Central memory CD4-positive, alpha-beta T cell (primary cell): Measurements from ENCODE around the gene HDHD3.
"Not testable (repeated sequence)": the region's sequence is repeated elsewhere in the genome, so short reads cannot be mapped to it uniquely, and the experiment has no call there.

Experiments used
- DNase-seq: peaks from one replicate; pipeline ENCODE4 v3.0.0; 2022

The HDHD3 gene

DNA sequence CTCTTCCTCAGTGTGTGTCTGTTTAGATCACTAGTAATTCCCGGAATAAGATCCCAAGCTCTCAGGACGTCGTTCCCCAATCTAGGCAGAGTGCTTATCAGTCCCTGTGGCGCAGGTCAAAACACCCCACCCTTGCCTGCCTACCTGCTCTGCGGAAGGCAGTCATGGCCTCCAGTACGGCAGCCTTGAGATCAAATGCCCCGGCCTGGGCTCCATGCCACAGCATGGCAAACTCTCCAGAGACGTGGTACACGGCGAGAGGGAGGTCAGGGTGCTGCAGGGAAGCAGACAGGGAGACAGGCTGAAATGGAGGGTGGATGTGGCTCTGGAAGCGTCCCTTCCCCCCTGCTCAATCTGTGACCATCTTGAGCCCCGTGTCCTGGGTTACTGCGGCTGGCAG, 12.0 kb upstream of the HDHD3 start:
- DNase-seq = no peak

DNA sequence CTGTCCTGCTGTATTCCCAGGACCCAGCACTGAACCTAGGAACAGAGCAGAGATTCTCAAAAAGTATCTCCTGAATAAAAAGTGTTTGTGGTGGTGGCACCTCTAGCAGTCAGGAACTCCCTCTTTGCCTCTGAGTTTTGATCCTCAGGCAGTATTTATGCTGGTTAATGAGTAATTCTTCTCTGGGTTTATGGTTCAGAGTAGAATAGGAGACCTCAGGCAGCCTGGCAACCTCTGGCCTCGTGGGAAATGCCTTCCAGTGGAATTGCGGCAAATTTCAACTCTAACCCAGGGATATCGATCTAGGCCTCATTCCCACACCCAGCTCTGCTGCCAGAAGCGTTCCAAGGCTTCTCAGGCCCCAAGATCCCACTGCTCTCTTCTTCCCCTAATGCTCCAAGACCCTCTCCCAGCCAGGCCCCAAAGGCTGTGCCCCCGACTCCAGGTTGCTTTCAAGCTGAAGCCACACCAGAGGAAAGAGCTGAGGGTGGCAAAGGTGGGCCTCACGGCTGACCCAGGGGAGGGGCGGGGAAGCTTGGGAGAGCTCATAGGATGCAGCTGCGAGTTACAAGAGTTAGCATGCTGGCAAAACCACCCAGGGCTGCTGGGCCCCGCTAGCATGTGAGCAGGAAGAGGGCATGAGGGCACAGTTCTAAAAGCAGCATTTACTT, 10.9 kb upstream of the HDHD3 start:
- DNase-seq = no peak

DNA sequence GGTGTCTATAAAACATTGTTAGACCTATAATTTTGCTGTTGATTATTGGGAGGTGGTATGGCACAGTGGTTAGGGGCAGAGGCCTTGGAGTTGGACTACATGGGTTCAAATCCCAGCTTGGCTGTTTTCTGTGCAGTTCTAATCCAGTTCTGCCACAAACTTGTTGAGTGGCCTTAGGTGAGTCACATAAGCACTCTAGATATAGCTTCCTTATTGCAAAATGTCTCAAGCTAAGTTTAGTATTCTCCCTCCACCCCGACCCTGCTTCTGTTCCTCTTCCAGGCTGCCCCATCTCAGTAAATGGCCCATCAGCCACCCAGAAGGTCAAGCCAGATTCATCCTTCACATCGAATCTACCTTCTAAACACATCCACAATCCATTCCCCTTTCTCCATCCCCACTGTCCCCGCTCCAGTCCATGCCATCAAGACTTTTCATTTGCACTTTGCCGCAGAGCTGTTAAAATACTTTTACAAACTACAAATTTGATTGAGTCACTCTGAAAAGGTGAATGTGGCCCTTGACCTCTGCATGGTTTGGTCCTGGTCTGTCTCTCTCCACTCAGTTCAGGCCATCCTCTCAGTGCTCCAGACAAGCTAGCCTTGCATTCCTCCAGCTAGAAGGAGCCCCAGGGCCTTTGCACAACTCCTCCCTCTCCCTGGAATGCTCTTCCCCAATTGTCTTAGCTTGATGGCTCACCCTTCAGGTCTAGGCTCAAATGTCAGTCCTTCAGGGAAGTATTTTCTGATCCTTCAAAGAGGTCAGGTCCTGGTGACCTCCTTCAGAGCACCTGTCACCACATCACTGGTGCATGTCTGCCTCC, 10.0 kb upstream of the HDHD3 start:
- DNase-seq = no peak

DNA sequence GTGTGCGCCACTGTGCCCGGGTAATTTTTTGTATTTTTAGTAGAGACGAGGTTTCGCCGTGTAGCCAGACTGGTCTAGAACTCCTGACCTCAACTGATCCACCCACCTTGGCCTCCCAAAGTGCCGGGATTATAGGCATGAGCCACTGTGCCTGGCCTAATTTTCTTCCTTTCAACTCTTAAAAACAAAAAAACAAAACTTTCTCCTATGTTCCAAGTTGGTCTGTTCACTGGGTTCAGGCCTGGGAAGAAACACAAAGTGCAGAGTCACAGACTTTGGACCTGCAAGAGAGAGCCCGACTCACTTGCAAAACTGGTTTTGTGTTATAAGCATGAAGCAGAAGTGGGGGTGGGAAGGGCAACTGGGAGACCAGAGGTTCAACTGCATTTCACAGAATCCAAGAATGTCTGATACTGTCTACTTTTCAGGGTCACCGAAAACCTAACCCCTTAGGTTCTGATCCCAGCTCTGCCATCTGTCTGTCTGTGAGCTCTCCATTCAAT, 5.2 kb upstream of the HDHD3 start:
- no peak for DNase-seq

DNA sequence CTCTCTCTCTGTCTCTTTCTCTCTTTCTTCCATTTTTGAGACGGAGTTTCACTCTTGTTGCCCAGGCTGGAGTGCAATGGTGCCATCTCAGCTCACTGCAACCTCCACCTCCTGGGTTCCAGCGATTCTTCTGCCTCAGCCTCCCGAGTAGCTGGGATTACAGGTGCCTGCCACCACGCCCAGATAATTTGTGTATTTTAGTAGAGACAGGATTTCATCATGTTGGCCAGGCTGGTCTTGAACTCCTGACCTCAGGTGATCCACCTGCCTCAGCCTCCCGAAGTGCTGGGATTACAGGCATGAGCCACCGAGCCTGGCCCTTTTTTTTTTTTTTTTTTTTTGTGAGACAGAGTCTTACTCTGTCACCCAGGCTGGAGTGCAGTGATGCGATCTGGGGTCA, 4.7 kb upstream of the HDHD3 start:
- DNase-seq = not testable (repeated sequence)

DNA sequence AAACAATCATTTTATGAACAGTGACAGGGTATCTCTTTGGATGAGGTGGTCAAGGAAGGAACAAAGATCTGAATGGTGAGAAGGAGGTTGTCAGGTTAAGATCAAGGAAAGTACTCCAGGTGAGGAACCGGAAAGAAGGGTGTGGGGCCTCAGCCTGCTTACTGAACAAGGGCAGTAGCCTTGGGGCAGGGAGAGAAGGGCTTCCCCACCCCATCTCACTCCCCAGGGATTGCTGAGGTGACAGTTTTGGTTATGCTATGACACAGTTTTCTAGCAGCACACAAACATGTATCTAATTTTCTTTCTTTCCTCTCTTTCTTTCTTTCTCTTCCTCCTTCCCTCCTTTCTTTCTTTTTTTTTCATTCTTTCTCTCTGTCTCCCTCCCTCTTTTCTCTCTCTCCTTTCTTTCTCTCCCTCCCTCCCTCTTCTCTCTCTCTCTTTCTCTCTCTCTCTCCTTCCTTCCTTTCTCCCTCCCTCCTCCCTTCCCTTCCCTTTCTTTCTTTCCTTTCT, 4.1 kb upstream of the HDHD3 start:
- no peak for DNase-seq

DNA sequence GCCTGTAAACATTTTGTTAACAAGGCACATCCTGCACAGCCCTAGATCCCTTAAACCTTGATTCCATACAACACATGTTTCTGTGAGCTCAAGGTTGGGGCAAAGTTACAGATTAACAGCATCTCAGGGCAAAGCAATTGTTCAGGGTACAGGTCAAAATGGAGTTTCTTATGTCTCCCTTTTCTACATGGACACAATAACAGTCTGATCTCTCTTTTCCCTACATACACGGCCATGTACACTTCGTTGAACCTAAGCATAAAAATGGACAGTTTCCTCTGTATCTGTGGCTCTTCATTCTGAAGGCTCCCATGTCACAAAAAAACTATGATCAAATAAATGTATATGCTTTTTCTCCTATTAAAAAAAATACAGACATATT, 3.0 kb upstream of the HDHD3 start:
- not testable (repeated sequence) for DNase-seq

DNA sequence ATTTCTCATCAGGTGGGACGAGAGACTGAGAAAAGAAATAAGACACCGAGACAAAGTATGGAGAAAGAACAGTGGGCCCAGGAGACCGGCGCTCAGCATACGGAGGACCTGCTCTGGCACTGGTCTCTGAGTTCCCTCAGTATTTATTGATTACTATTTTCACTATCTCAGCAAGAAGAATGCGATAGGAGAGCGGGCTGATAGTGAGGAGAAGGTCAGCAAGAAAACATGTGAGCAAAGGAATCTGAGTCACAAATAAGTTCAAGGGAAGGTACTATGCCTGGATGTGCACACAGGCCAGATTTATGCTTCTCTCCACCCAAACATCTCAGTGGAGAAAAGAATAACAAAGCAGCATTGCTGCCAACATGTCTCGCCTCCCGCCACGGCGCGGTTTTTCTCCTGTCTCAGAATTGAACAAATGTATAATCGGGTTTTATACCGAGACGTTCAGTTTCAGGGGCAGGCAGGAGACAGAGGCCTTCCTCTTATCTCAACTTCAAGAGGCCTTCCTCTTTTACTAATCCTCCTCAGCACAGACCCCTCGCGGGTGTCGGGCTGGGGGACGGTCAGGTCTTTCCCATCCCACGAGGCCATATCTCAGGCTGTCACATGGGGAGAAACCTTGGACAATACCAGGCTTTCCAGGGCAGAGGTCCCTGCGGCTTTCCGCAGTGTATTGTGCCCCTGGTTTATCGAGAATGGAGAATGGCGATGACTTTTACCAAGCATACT, 2.5 kb upstream of the HDHD3 start:
- DNase-seq = not testable (repeated sequence)

DNA sequence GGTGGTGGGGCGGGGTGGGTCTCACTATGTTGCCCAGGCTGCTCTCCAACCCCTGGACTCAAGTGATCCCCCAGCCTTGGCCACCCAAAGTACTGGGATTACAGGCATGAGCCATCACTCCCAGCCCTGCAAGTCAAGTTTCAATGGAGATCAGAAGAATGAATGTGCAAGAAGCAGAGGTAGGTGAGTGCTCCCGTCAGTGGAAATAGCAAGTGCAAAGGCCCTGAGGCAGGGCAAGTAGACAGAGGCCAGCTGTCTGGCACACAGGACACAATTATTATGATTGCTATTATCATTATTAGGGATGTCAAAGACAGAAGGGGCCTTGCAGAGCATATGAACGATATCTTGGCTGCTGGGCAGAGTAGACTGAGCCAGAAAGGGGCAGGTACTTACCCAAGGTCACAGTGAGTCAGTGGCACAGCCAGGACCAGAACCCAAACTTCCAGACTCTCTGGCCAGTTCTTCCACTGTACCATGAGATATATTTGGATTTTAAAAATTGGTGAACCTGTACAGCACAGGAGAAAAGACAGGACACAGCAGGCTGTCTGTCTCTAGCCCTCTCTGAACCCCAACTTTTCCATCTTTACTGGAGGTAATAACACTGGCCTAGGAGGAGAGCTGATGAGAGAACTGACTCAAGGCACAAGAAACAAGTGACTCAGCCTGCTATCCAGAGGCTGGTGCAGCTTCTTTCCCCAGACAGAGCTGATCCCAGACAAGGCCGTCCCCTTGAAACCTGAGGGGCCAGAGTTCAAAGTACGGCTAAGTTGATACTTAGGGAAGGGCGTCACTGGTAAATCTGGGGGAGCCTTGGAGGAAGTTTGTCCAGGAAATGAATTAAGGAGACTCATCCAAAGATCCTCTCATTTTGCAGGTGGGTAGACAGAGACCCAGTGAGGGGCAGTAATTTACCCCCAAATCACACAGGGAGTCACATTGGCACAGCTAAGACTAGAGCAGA, 1.4 kb downstream of the HDHD3 start:
- DNase-seq = no peak

DNA sequence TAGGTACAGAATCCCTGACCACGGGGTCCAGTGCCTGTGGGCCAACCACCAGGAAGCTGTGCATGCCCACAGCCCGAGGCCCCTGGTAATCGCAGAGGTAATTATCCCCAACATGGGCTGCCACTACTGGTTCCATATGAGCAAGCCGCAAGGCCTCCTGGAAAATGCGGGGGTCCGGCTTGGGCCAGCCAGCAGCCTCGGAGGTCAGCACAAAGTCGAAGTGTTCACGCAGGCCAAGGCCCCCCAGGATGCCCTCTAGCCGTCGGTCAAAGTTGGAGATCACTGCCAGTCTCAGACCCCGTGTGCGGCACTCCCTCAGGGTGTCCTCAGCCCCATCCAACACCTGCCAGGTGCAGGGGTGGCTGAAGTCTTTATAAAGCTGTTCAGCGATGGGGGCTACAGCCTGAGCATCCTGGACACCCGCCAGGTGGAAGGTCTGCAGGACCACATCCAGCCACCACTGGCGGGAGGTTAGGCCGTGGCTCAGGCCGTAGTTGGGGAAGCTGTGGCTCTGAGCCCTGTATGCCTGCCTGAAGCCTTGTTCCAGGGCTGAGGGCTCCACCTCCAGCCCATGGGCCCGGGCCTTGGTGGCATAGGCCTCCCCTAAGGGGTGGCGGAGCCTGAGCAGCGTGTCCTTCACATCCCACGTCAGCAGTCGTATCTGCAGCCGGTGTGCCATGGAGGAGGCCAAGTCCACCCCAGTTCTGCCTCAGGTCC, 3.0 kb downstream of the HDHD3 start:
- no peak for DNase-seq

DNA sequence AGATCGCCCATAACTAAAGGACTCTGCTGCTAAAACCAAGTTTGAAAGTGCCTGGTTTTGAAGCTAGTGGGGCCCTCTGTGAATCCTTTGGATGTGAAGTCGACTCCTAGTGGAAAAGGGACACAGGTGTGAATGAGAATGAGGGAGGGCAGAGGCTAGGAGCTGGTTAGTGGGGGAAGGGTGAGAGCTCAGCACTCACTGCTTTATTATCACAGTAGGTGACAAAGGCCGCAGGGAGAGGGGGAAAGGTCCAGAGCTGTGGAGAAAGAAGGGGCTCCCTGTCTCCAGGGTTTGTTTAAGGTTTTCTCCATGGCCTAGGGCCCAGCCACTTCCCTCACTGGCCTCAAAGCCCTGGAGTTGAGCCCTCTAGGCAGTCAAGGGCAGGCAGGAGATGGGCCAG, 3.5 kb downstream of the HDHD3 start:
- no peak for DNase-seq

DNA sequence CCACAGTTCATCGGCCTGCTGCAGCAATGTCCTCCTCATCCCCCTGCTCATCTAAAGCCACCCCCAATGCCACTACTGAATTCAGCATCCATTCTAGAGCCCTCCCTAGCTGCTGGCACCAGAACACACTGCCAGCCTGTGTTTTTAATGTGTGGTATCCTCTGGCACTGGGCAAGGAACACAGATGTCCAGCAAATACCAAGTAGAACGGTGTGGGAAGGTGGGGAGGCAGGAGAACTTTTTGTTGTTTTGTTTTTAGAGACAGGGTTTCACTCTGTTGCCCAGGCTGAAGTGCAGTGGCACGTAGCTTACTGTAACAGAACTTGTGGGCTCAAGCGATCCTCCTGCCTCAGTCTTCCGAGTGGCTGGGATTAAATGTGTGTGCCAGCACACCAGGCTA, 4.7 kb downstream of the HDHD3 start:
- no peak for DNase-seq

DNA sequence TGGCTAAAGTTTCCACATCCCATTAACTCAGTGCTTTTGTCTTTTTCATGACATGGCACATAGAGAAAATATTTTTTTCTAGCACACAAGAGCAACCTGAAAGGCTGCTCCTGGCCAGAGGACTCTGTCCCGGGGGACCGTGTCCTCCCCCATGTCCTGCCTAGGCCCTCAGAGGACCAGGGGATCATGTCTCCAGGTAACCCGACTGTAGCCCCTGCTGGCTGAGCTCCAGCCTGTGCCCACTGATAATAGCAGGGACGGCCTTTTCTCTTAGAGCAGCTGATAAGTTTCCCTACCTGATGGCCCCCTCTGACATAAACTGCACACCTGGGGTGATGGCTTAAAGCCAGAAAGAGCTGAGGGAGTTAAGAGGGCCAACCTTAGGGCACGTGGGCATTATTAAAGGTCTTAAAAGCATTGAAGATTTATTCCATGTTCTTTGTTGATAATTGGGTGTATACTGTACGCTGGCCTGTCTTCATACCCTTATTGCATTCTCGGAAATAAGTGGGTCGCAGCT, 5.9 kb downstream of the HDHD3 start:
- DNase-seq = no peak

DNA sequence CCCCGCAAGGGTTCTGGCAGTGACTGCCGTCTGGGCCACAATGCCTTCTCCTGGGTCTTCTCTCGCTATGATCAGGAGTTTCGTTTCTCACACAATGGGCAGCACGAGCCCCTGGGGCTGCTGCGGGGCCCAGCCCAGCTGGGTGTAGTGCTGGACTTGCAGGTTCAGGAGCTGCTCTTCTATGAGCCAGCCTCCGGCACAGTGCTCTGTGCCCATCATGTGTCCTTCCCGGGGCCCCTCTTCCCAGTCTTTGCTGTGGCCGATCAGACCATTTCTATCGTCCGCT, 7.0 kb downstream of the HDHD3 start:
- no peak for DNase-seq

DNA sequence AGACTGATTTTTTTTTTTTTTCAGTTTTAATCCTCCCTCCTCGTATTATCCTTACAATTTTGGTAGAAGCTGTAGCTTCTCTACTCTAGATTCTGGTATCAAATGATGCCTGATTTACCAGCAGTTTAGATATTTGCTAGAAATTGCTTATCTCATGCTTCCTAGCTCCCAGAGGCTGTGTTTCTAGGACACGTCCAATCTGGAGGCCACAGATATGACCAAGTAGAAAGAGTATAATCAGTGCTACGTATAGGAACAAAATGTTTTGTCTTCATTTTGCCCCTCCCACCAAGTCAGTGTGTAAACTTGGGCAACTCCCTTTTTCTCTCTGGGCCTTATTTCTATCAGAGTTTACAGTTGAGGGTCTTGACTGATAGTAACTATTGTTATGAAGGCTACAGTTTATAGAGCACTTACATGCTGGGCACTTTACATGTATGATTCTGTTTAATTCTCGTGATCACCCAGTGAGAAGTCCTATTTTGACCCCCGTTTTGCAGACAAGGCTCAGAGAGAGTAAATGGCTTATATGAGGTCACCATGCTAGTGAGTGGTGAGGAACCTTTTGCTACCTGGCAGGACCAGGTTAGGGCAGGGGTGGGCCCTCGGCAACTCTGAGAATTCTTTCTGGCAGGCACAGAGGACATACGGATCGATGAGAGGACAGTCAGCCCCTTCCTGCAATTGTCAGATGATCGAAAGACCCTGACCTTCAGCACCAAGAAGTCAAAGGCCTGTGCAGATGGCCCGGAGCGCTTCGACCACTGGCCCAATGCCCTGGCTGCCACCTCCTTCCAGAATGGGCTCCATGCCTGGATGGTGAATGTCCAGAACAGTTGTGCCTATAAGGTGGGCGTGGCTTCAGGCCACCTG, 7.6 kb downstream of the HDHD3 start:
- DNase-seq = no peak

DNA sequence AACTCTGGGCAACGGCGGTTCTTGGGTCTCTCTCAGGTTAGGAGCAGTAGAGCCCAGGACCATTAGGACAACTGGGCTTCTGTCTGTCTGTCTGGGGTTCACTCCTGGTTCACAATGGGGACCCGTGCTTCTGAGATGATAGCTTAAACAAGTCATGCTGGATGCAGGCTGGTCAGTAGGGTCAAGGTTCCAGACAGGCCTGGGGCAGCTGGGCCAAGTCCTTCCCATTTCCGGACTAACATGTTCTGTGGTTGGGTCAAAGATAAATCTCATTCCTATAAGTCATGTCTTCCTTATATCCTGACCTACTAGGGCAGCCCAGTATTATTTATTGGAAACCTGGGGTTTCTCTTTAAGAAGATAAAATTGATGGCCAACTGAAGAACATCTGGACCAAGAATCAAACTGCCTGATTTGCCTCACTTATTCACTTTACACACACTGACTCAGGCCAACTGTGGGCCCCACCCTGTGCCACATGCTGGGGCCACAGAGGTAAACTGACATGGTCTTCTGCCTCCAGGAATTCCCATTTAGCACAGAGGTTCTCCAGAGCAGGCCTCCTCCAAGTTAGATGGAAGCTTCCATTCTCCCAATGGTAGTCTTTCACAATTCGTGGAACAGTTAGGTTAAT, 8.3 kb downstream of the HDHD3 start:
- DNase-seq = no peak

DNA sequence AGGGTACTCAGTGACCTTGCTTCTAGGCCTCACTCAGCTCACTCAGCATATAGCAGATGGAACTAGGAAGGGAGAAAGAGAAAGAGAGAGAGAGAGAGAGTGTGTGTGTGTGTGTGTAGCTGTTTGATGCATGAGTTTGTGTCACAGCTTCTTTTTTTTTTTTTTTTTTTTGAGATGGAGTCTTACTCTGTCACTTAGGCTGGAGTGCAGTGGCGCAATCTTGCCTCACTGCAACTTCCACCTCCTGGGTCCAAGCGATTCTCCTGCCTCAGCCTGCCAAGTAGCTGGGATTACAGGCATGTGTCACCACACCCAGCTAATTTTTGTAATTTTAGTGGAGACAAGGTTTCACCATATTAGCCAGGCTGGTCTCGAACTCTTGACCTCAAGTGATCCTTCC, 11.1 kb downstream of the HDHD3 start:
- not testable (repeated sequence) for DNase-seq

DNA sequence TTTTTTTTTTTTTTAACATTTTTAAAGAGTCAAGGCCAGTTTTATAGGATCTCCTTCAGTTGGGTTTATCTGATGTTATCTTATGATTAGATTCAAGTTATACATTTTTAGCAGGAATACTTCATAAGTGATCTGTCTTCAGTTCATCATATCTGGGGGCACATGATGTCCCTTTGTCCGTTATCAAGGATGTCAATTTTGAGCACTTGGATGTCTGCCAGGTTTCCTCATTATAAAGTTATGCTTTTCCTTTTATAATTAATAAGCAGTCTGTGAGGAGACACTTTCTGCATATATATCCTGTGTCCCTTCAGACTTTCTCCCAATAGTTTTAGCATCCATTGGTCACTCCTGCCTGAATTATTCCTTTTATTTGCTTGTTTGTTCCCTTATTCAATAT, 11.8 kb downstream of the HDHD3 start:
- DNase-seq = no peak

DNA sequence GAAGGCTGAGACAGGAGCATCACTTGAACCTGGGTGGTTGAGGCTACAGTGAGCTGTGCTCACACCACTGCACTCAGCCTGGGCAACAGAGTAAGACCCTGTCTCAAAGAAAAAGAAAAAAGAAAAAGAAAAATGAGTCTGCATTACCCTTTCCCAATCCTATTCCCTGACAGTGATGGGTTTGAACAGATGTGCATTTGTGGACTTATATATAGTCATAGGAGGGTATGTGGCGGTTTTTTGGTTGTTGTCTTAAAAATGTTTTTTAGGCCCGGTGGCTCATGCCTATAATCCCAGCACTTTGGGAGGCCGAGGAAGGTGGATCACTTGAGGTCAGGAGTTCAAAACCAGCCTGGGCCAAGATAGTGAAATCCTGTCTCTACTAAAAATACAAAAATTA, 13.4 kb downstream of the HDHD3 start:
- no peak for DNase-seq
